ENCODE results near the gene RNU6-9.

- TF ChIP-seq CTCF (IDR thresholded peaks at IDR 0.05) (no peak), POLR2A (IDR thresholded peaks at IDR 0.05) (no peak), EP300 (IDR thresholded peaks at IDR 0.05) (no peak)
These were observed 8.7 kb downstream of the RNU6-9 start for GRCh38 chr19:902093-902370.

Measured in gastroesophageal sphincter (tissue), 3 donors.